HG02759 (cell line): ENCODE measurements around the gene HSPG2.

Experiments
- ATAC-seq: cut with Tn5 transposase; IDR thresholded peaks from one replicate; pipeline ENCODE4 v1.9.1; 2021; ENCODE audit warnings: mild to moderate bottlenecking, moderate library complexity; ENCODE audit not compliant: unreplicated experiment

Gene HSPG2

GRCh38 chr1:21884456-21885235, 52.5 kb downstream of the HSPG2 start:
- no peak for ATAC-seq

GRCh38 chr1:21882721-21883415, 54.2 kb downstream of the HSPG2 start:
- no peak for ATAC-seq

- ATAC-seq = no peak
These were observed 55.9 kb downstream of the HSPG2 start for GRCh38 chr1:21881250-21881649.

- ATAC-seq = no peak
These were observed 56.5 kb downstream of the HSPG2 start for GRCh38 chr1:21880619-21880970.

- ATAC-seq = no peak
These were observed 57.0 kb downstream of the HSPG2 start for GRCh38 chr1:21879928-21880618.

- ATAC-seq = no peak
These were observed 58.2 kb downstream of the HSPG2 start for GRCh38 chr1:21878840-21879478.

- no peak for ATAC-seq
These were observed 58.9 kb downstream of the HSPG2 start for GRCh38 chr1:21878009-21878773.

GRCh38 chr1:21876267-21876666, 60.8 kb downstream of the HSPG2 start:
- no peak for ATAC-seq

GRCh38 chr1:21875621-21876063, 61.5 kb downstream of the HSPG2 start:
- no peak for ATAC-seq

- ATAC-seq = no peak
These were observed 62.1 kb downstream of the HSPG2 start for GRCh38 chr1:21874778-21875547.

- ATAC-seq = no peak
These were observed 62.8 kb downstream of the HSPG2 start for GRCh38 chr1:21874328-21874727.

- ATAC-seq = no peak
These were observed 63.3 kb downstream of the HSPG2 start for GRCh38 chr1:21873761-21874160.

- ATAC-seq = no peak
These were observed 63.9 kb downstream of the HSPG2 start for GRCh38 chr1:21873174-21873573.

- no peak for ATAC-seq
These were observed 64.5 kb downstream of the HSPG2 start for GRCh38 chr1:21872445-21873079.

GRCh38 chr1:21871943-21872342, 65.2 kb downstream of the HSPG2 start:
- no peak for ATAC-seq

GRCh38 chr1:21870611-21871010, 66.5 kb downstream of the HSPG2 start:
- no peak for ATAC-seq

- ATAC-seq = no peak
These were observed 67.4 kb downstream of the HSPG2 start for GRCh38 chr1:21869620-21870121.

GRCh38 chr1:21868941-21869454, 68.1 kb downstream of the HSPG2 start:
- no peak for ATAC-seq

- ATAC-seq = no peak
These were observed 68.6 kb downstream of the HSPG2 start for GRCh38 chr1:21868482-21868881.
